ENCODE data around the gene FMNL2.

DNA sequence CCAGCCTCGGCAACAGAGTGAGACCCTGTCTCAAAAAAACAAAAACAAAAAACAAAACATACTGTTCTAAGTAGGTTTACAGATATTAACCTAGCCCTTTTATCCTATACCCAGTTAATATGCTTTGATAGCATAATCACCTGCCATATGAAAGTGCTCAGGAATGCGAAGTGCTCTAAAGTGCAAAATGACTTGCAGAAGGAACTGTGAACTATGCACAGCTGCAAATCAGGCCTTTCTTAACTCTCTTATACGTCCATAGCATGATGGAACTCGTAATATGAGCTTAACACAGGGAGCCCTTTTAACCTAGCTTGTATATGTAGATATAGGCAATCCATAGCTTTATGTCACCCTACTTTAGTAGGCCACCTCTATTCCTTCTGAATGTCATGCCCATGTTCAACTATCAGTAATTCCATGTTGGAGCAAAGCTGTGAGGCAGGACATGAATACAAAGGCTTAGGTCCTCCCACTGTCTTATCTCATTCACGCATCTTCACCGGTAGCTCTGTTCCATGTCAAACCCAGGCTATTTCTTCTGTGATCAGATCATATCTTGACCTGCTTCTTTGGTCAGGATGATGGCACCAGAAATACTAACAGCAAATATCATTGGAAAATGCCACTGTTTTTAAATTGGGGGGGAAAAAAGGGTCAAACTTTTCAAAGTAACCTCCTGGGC, 309.4 kb downstream of the FMNL2 start:
- TF ChIP-seq, protein P1, sequence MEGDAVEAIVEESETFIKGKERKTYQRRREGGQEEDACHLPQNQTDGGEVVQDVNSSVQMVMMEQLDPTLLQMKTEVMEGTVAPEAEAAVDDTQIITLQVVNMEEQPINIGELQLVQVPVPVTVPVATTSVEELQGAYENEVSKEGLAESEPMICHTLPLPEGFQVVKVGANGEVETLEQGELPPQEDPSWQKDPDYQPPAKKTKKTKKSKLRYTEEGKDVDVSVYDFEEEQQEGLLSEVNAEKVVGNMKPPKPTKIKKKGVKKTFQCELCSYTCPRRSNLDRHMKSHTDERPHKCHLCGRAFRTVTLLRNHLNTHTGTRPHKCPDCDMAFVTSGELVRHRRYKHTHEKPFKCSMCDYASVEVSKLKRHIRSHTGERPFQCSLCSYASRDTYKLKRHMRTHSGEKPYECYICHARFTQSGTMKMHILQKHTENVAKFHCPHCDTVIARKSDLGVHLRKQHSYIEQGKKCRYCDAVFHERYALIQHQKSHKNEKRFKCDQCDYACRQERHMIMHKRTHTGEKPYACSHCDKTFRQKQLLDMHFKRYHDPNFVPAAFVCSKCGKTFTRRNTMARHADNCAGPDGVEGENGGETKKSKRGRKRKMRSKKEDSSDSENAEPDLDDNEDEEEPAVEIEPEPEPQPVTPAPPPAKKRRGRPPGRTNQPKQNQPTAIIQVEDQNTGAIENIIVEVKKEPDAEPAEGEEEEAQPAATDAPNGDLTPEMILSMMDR (conservative IDR thresholded peaks at IDR 0.05; ENCODE audit: low read depth, low read length) = no peak
- no peak for TF ChIP-seq POLR2A (IDR thresholded peaks at IDR 0.05; ENCODE audit: low read depth, low read length)

Measured in IMR-90 (cell line).